ENCODE data around the gene KIFAP3.
A peak's percentile ranks its signal among the peaks of the same experiment; 100 is the strongest.

Gene KIFAP3

DNA sequence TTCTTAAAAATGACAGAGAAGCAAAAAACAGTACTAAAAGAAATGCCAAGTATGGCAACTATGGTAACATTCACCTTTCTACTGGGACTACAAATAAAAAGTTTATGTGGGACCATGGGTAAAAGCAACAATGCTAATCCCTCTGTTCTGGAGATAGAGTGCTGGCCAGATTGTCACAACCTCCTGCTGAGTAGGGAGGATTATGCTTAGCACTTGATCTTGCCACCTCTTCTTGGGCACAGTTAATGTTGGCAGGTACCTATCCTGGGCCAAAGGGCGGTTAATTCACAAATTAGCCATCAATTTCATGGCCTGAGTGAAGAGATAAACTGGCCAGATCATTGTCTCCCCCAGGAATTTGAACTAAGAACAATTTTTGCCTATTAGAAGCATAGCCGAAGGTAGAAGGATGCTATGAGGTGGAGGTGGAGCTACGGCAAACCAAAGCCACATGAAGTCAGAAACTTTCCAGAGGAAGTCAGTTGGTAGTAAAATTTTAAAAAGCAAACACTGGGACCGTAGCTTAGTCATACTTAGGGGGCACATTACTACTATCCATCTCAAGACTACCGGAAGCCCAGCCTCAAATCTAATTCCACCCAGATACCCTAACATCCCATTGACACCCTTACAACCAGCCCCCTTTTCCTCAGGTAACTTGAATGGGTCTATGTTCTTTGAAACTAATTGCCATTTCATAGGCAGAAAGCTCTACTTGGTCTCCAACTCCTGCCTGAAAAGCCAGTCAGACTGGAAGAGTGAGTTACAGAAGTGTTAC, 183.5 kb downstream of the KIFAP3 start:
- H3K9me3 ChIP-seq (ENCODE audit: severe bottlenecking), result no peaks in the 10 kb centered on the region
- no peaks in the 10 kb centered on the region for H3K36me3 ChIP-seq
- H3K27me3 ChIP-seq (ENCODE audit: insufficient read depth, low read depth, severe bottlenecking), result no peaks in the 10 kb centered on the region
- no peak overlapping the region for H3K4me3 ChIP-seq (ENCODE audit: low read depth, low read length)
- TF ChIP-seq CTCF (IDR thresholded peaks at IDR 0.05; ENCODE audit: low read depth, low read length), result no peak
- peak; percentile 15 for DNase-seq
- H3K27ac ChIP-seq, result no peak overlapping the region

GRCh38 chr1:169889871-169890270, 184.6 kb downstream of the KIFAP3 start:
- Histone ChIP-seq H3K27me3 (ENCODE audit: insufficient read depth, low read depth, severe bottlenecking) (no peaks in the 10 kb centered on the region), H3K4me3 (ENCODE audit: low read depth, low read length) (no peak overlapping the region), H3K36me3 (no peaks in the 10 kb centered on the region), H3K27ac (no peak overlapping the region), H3K9me3 (ENCODE audit: severe bottlenecking) (no peaks in the 10 kb centered on the region)
- no peak for TF ChIP-seq CTCF (IDR thresholded peaks at IDR 0.05; ENCODE audit: low read depth, low read length)
- no peak for DNase-seq

GRCh38 chr1:169886931-169887330, 187.6 kb downstream of the KIFAP3 start:
- no peak for DNase-seq
- no peak overlapping the region for H3K27ac ChIP-seq
- no peaks in the 10 kb centered on the region for H3K9me3 ChIP-seq (ENCODE audit: severe bottlenecking)
- TF ChIP-seq CTCF (IDR thresholded peaks at IDR 0.05; ENCODE audit: low read depth, low read length), result no peak
- H3K27me3 ChIP-seq (ENCODE audit: insufficient read depth, low read depth, severe bottlenecking), result no peaks in the 10 kb centered on the region
- no peak overlapping the region for H3K4me3 ChIP-seq (ENCODE audit: low read depth, low read length)
- H3K36me3 ChIP-seq, result no peaks in the 10 kb centered on the region

DNA sequence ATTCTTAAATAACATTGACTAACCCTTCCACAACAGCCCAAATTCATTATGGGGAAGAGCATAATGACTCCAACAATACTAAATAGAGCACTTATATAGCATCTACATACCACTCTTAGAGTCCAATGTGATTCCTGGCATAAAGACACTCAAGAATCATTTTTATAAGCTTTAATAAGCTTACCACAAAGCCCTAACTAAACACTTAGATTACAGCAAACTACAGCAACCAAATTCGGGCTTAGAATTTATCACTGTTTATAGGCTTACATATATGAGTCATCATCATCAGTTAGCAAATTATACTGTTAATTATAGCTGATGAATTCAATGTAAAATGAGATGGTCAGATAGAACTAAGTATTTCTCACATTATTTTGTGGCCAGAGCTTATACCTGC, 188.1 kb downstream of the KIFAP3 start:
- Histone ChIP-seq H3K4me3 (ENCODE audit: low read depth, low read length) (no peak overlapping the region), H3K27me3 (ENCODE audit: insufficient read depth, low read depth, severe bottlenecking) (no peaks in the 10 kb centered on the region), H3K27ac (no peak overlapping the region), H3K9me3 (ENCODE audit: severe bottlenecking) (no peaks in the 10 kb centered on the region), H3K36me3 (no peaks in the 10 kb centered on the region)
- DNase-seq, result no peak
- no peak for TF ChIP-seq CTCF (IDR thresholded peaks at IDR 0.05; ENCODE audit: low read depth, low read length)

- no peaks in the 10 kb centered on the region for H3K9me3 ChIP-seq (ENCODE audit: severe bottlenecking)
- no peak overlapping the region for H3K4me3 ChIP-seq (ENCODE audit: low read depth, low read length)
- H3K27me3 ChIP-seq (ENCODE audit: insufficient read depth, low read depth, severe bottlenecking), result no peaks in the 10 kb centered on the region
- DNase-seq, result no peak
- no peak for TF ChIP-seq CTCF (IDR thresholded peaks at IDR 0.05; ENCODE audit: low read depth, low read length)
- no peaks in the 10 kb centered on the region for H3K36me3 ChIP-seq
- H3K27ac ChIP-seq, result no peak overlapping the region
Measured at GRCh38 chr1:169885207-169885606, 189.3 kb downstream of the KIFAP3 start.

DNA sequence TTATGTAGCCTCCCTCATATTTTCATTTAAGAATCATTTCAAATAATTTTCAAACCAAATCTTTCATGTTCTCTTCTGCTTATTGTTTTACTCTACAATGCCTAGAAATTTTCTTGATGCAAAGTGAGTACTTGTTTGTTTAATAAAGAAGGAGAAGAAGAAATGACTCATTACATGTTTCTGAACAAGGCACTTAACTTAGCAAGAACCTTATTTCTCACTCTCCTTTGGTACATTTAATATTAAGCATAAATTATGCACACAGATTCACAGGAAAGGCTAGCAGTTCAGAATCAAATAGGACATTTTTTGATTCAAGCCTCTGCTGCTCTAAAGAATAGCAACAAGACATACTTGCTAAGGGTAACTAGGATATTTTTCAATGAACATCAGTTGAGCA, 189.9 kb downstream of the KIFAP3 start:
- no peaks in the 10 kb centered on the region for H3K9me3 ChIP-seq (ENCODE audit: severe bottlenecking)
- H3K27me3 ChIP-seq (ENCODE audit: insufficient read depth, low read depth, severe bottlenecking), result no peaks in the 10 kb centered on the region
- no peak overlapping the region for H3K27ac ChIP-seq
- H3K4me3 ChIP-seq (ENCODE audit: low read depth, low read length), result no peak overlapping the region
- no peak for DNase-seq
- TF ChIP-seq CTCF (IDR thresholded peaks at IDR 0.05; ENCODE audit: low read depth, low read length), result no peak
- no peaks in the 10 kb centered on the region for H3K36me3 ChIP-seq
